K562 (cell line): Measurements from ENCODE around the gene SC5D. TPM values are rescaled to one million over a fixed set of nuclear protein-coding genes. Genes with fewer than 3 reads are reported as not detected.

Experiments
- ATAC-seq: fragments of 200-7000 bp; cut with Tn5 transposase; 3 replicates; pipeline ENCODE4 v1.9.1; 2020; ENCODE audit warnings: moderate library complexity
- BruUV-seq: library from RNA; stranded (reverse); fragments of 400-500 nt; replicated peaks from 2 replicates; lab custom pipeline; 2021; lab: Mats Ljungman, UMichigan
- CTCF ChIA-PET: fragments of 300-600 bp; formaldehyde crosslinking; extraction: SDS; loops from one replicate; lab custom pipeline; 2021; ENCODE audit warnings: low intra/inter-chr PET ratio; lab: Yijun Ruan, JAX
- POLR2A ChIA-PET: fragments of 300-600, 350-650 bp; sonication (Branson Sonifier 250); formaldehyde crosslinking; extraction: SDS; loops from one replicate; lab custom pipeline; 2021; ENCODE audit warnings: antibody characterized with exemption, inconsistent platforms; lab: Yijun Ruan, JAX
- DNase-seq, 4 experiments: peaks; one replicate each; pipeline versions ENCODE4 v3.0.0 to v3.0.0-alpha.2; 2011 to 2018; ENCODE audit warnings: low spot score in 3 of 4, mixed read lengths in 3 of 4; ENCODE audit errors: extremely low read depth in 1 of 4
- FAIRE-seq: peaks from 2 replicates; lab custom pipeline; 2011; peaks lifted over from hg19 to GRCh38; lab: Jason Lieb, UNC
- H2AFZ ChIP-seq: 2 replicates; pipeline ENCODE4 v1.6.0; 2011; ENCODE audit warnings: low read depth, low read length, control low read depth, inconsistent platforms
- H3K27ac ChIP-seq: fragments of 200-600 bp; 3 replicates; pipeline ENCODE4 v1.8.0; 2011; ENCODE audit warnings: low read depth, mild to moderate bottlenecking, control low read depth, inconsistent platforms, low read length, moderate library complexity, mixed read lengths; ENCODE audit errors: extremely low read depth
- H3K27me3 ChIP-seq, 2 experiments: fragments of 300-600 bp in 1 of 2; 2 replicates in 1 of 2; 3 replicates in 1 of 2; pipeline versions ENCODE4 v1.6.0 to v1.8.0; 2011; ENCODE audit warnings: inconsistent platforms in 2 of 2, low read length in 2 of 2, mild to moderate bottlenecking in 1 of 2, mixed read lengths in 1 of 2, moderate library complexity in 1 of 2; ENCODE audit not compliant: control insufficient read depth in 2 of 2, insufficient read depth in 2 of 2
- H3K36me3 ChIP-seq: fragments of 300-600 bp; 3 replicates; pipeline ENCODE4 v1.8.0; 2011; ENCODE audit warnings: mild to moderate bottlenecking, low read length, inconsistent platforms; ENCODE audit not compliant: control insufficient read depth, insufficient read depth
- H3K4me1 ChIP-seq, 2 experiments: fragments of 200-600 bp in 1 of 2; replicated peaks in 1 of 2; 2 replicates in 1 of 2; 3 replicates in 1 of 2; pipeline versions ENCODE4 v1.5.1 to v1.8.0; 2011; ENCODE audit warnings: inconsistent platforms in 2 of 2, low read length in 2 of 2, mild to moderate bottlenecking in 1 of 2, mixed read lengths in 1 of 2, moderate library complexity in 1 of 2; ENCODE audit not compliant: control insufficient read depth in 2 of 2, insufficient read depth in 2 of 2
- H3K4me2 ChIP-seq: 2 replicates; pipeline ENCODE4 v1.6.1; 2011; ENCODE audit warnings: low read length, control low read depth, inconsistent platforms, mixed read lengths; ENCODE audit not compliant: insufficient read depth
- H3K4me3 ChIP-seq: fragments of 200-600 bp; sonication (generic), shearing (Covaris generic); 2 replicates; pipeline ENCODE4 v1.5.1; 2016; ENCODE audit warnings: control low read depth, inconsistent platforms
- H3K79me2 ChIP-seq: fragments of 200-600 bp; 3 replicates; pipeline ENCODE4 v1.8.0; 2011; ENCODE audit warnings: low read length, inconsistent platforms; ENCODE audit not compliant: control insufficient read depth, insufficient read depth
- H3K9ac ChIP-seq, 2 experiments: 2 replicates each; pipeline versions ENCODE4 v1.6.0 to v1.6.1; 2011; ENCODE audit warnings: low read depth in 2 of 2, low read length in 2 of 2, control low read depth in 1 of 2, inconsistent platforms in 1 of 2, mild to moderate bottlenecking in 1 of 2, mixed read lengths in 1 of 2; ENCODE audit not compliant: insufficient read depth in 1 of 2
- H3K9me1 ChIP-seq: one replicate; pipeline ENCODE4 v1.6.0; 2011; ENCODE audit warnings: inconsistent platforms, mild to moderate bottlenecking, low read length, moderate library complexity; ENCODE audit not compliant: control insufficient read depth, insufficient read depth
- H3K9me3 ChIP-seq: replicated peaks from 2 replicates; pipeline ENCODE4 v1.5.1; 2011; ENCODE audit warnings: low read depth, low read length, inconsistent platforms; ENCODE audit not compliant: control insufficient read depth, insufficient read depth
- H4K20me1 ChIP-seq: replicated peaks from 2 replicates; pipeline ENCODE4 v1.6.1; 2011; ENCODE audit warnings: low read length, inconsistent platforms, mixed read lengths; ENCODE audit not compliant: control insufficient read depth, insufficient read depth
- ARID1B ChIP-seq: fragments of 450-650 bp; IDR thresholded peaks from 2 replicates; pipeline ENCODE4 v1.6.1; 2016; ENCODE audit warnings: antibody characterized with exemption, mild to moderate bottlenecking, inconsistent platforms
- CTCF ChIP-seq, 3 experiments: IDR thresholded peaks in 2 of 3; conservative IDR thresholded peaks in 1 of 3; 2 replicates each; pipeline ENCODE4 v1.5.1; 2011 to 2012; ENCODE audit warnings: low read length in 3 of 3, mild to moderate bottlenecking in 3 of 3, control low read depth in 2 of 3, improper control_type of control experiment in 1 of 3, inconsistent platforms in 1 of 3, low read depth in 1 of 3, mixed read lengths in 1 of 3, moderate library complexity in 1 of 3; ENCODE audit not compliant: insufficient read depth in 2 of 3
- NFIC ChIP-seq: fragments of 450-650 bp; IDR thresholded peaks from 2 replicates; pipeline ENCODE4 v1.6.1; 2017; ENCODE audit warnings: mild to moderate bottlenecking, inconsistent platforms
- RAD21 ChIP-seq, 2 experiments: fragments of 250-450 bp in 1 of 2; fragments of 450-650 bp in 1 of 2; sonication (Bioruptor Pico) in 1 of 2; formaldehyde crosslinking in 1 of 2; IDR thresholded peaks in 1 of 2; conservative IDR thresholded peaks in 1 of 2; 2 replicates each; pipeline versions ENCODE4 v1.4.0 to v1.8.0; 2020 to 2022; ENCODE audit warnings: mild to moderate bottlenecking in 2 of 2, moderate library complexity in 1 of 2
- WGBS: fragments of 100-300 bp; shearing (Covaris generic); methylation state at CpG from one replicate; pipeline ENCODE4 v1.1.6; 2016; ENCODE audit warnings: low coverage, mixed read lengths; ENCODE audit not compliant: insufficient coverage; ENCODE audit errors: missing lambda C conversion rate; 5-methylcytosine and 5-hydroxymethylcytosine counted together
- in situ Hi-C: fragments of 300-500 bp; cut with MboI; formaldehyde crosslinking; loops from 4 replicates; pipeline ENCODE4 v1.15.0; 2018; ENCODE audit warnings: inconsistent platforms, mixed read lengths
- intact Hi-C: fragments of 100-400 bp; cut with micrococcal nuclease; formaldehyde crosslinking; loops from 2 replicates; pipeline ENCODE4 v1.14.2; 2022
- polyA plus RNA-seq, 8 experiments: library from polyadenylated mRNA; depleted of rRNA in 4 of 8; stranded (reverse) in 5 of 8; unstranded in 3 of 8; fragments of >200 nt; fragmentation: Nextera tagmentation in 2 of 8; fragmentation: Illumina TruSeq in 1 of 8; extraction: Ambion mirVana in 2 of 8; extraction: Trizol in 1 of 8; gene quantifications; 2 replicates each; pipeline versions ENCODE4 v1.2.1 to v1.2.3, GENCODE V29; 2011 to 2014; ENCODE audit warnings: inconsistent platforms in 1 of 8, missing spikeins in 1 of 8
- total RNA-seq, 7 experiments: library from RNA; depleted of rRNA in 6 of 7; stranded (reverse); fragments of >200 nt in 6 of 7; fragmentation: Illumina TruSeq in 2 of 7; extraction: Trizol in 2 of 7; gene quantifications; 2 replicates each; pipeline versions ENCODE4 v1.2.1 to v1.2.3, GENCODE V29; 2011 to 2021; ENCODE audit warnings: low replicate concordance in 1 of 7

SC5D gene
- total and polyA plus RNA-seq, 9 of the 15 experiments (the other 6 are each of a cell fraction or from before 2014, with no cell fraction given) = 7.6 to 84.0 (median 17.4) TPM

GRCh38 chr11:121334973-121335710 is 42.6 kb downstream of the SC5D start:
- CTCF ChIA-PET = no interaction called here
- intact Hi-C loops (no loop called here), in situ Hi-C loops (no loop called here)
- Histone ChIP-seq H2AFZ (no peak overlapping the region), H3K36me3 (no peaks in the 10 kb centered on the region), H3K9me1 (no peaks in the 10 kb centered on the region), H3K9ac (no peak overlapping the region), H3K27ac (no peak overlapping the region), H3K4me3 (no peak overlapping the region), H4K20me1 (no peaks in the 10 kb centered on the region; the same call in 1 of the 2 replicates)
- no TSS peak for BruUV-seq
- 3% methylated on average over 7 of the region's 7 CpGs for WGBS
- FAIRE-seq = no peak
- TF ChIP-seq NFIC (peak; percentile 78), CTCF (IDR thresholded peaks at IDR 0.05 in 2 of 3, conservative IDR thresholded peaks at IDR 0.05 in 1 of 3; ENCODE audit: insufficient read depth in 2 of 3, low read depth in 1 of 3, low read length in 3 of 3) (peak in 1 of 3 experiments; percentile 18; a peak in 1 of 6 replicates), ARID1B (no peak), RAD21 (CRISPR knock-in tag; conservative IDR thresholded peaks at IDR 0.05 in 1 of 2, IDR thresholded peaks at IDR 0.05 in 1 of 2) (peak in 1 of 2 experiments; percentile 11; a peak in 1 of 4 replicates)
- TF ChIP-seq, all 486 proteins: peak for 3
- POLR2A ChIA-PET = interaction anchor here (0.6 kb wide), 1 partner anchor 1457 kb away, joined by 3 read pairs; no protein-coding TSS in a partner anchor
- no peaks in the 10 kb centered on the region for H3K9me3 ChIP-seq
- H3K4me2 ChIP-seq = no peak overlapping the region
- peaks cover 5 to 27% of the 10 kb centered on the region in 2 experiments; a peak in 3 of 5 replicates for H3K27me3 ChIP-seq
- DNase-seq = peak in 1 of 4 experiments; percentile 3
- no peaks in the 10 kb centered on the region for H3K4me1 ChIP-seq
- no peaks in the 10 kb centered on the region for H3K79me2 ChIP-seq
- peak; percentile 64; the same call in 2 of the 3 replicates for ATAC-seq
